CD4-positive, alpha-beta T cell (primary cell): ENCODE data around the gene KCNK4. TPM values are rescaled to one million over a fixed set of nuclear protein-coding genes. Genes with fewer than 3 reads are reported as not detected.
A peak's percentile ranks its signal among the peaks of the same experiment; 100 is the strongest.

Experiments used
- ATAC-seq: fragments of 200-7000 bp; cut with Tn5 transposase; one replicate; pipeline ENCODE4 v1.10.0; 2022; ENCODE audit warnings: mild to moderate bottlenecking; ENCODE audit not compliant: poor library complexity
- CTCF ChIA-PET: fragments of 350-600 bp; sonication (Branson Sonifier 250); formaldehyde crosslinking; loops from one replicate; lab custom pipeline; 2021; ENCODE audit warnings: antibody characterized with exemption, inconsistent platforms; lab: Charles Lee
- POLR2A ChIA-PET: fragments of 350-600 bp; sonication (Branson Sonifier 250); formaldehyde crosslinking; loops from one replicate; lab custom pipeline; 2021; ENCODE audit warnings: antibody characterized with exemption, inconsistent platforms; lab: Charles Lee
- DNase-seq, 14 experiments: peaks; one replicate each; pipeline ENCODE4 v3.0.0-alpha.2; 2013 to 2020; ENCODE audit warnings: mixed read lengths in 2 of 14
- H3K27ac ChIP-seq, 2 donors: one replicate each; pipeline versions ENCODE4 v1.5.1 to v1.7.0; 2013; ENCODE audit warnings: low read length in 2 of 2, low read depth in 1 of 2, mild to moderate bottlenecking in 1 of 2
- H3K27me3 ChIP-seq, 2 experiments: 1 replicate in 1 of 2; 2 replicates in 1 of 2; pipeline versions ENCODE4 v1.6.1 to v1.7.0; 2013; ENCODE audit warnings: low read length in 2 of 2, control low read depth in 1 of 2, mild to moderate bottlenecking in 1 of 2, moderate library complexity in 1 of 2; ENCODE audit not compliant: insufficient read depth in 2 of 2, control insufficient read depth in 1 of 2
- H3K36me3 ChIP-seq: one replicate; pipeline ENCODE4 v1.6.1; 2013; ENCODE audit warnings: low read length, control low read depth; ENCODE audit not compliant: insufficient read depth
- H3K4me1 ChIP-seq: one replicate; pipeline ENCODE4 v1.6.1; 2013; ENCODE audit warnings: low read length, control low read depth; ENCODE audit not compliant: insufficient read depth
- H3K4me3 ChIP-seq: one replicate; pipeline ENCODE4 v1.5.1; 2013; ENCODE audit warnings: mild to moderate bottlenecking, low read length, moderate library complexity
- H3K9me3 ChIP-seq, 2 experiments: 1 replicate in 1 of 2; 2 replicates in 1 of 2; pipeline versions ENCODE4 v1.6.1 to v1.7.0; 2013; ENCODE audit warnings: low read length in 2 of 2, mild to moderate bottlenecking in 2 of 2, control low read depth in 1 of 2, moderate library complexity in 1 of 2; ENCODE audit not compliant: control insufficient read depth in 1 of 2, insufficient read depth in 1 of 2
- H3K27ac Mint-ChIP-seq: one replicate; pipeline ENCODE4 v1.8.0; 2020; ENCODE audit warnings: mixed read lengths
- H3K27me3 Mint-ChIP-seq: one replicate; pipeline ENCODE4 v1.8.0; 2021; ENCODE audit warnings: mixed read lengths
- H3K36me3 Mint-ChIP-seq: one replicate; pipeline ENCODE4 v1.8.0; 2021; ENCODE audit warnings: low read depth, mixed read lengths
- H3K4me1 Mint-ChIP-seq: one replicate; pipeline ENCODE4 v1.8.0; 2021; ENCODE audit warnings: low read depth, mixed read lengths
- H3K4me3 Mint-ChIP-seq: one replicate; pipeline ENCODE4 v1.8.0; 2020; ENCODE audit warnings: mild to moderate bottlenecking, mixed read lengths
- H3K9me3 Mint-ChIP-seq: one replicate; pipeline ENCODE4 v1.8.0; 2020; ENCODE audit warnings: mixed read lengths
- CTCF ChIP-seq: fragments of 200-600 bp; IDR thresholded peaks from one replicate; pipeline ENCODE4 v1.8.0; 2022; ENCODE audit warnings: antibody characterized with exemption, mild to moderate bottlenecking
- intact Hi-C, 2 experiments: fragments of 100-400 bp; cut with DNase I in 1 of 2; cut with micrococcal nuclease in 1 of 2; formaldehyde crosslinking; loops; one replicate each; pipeline versions ENCODE4 v1.15.1 to v1.9.0; 2023 to 2025; cut with DNase I, micrococcal nuclease
- total RNA-seq, 174 experiments: library from RNA in 2 of 174; stranded (reverse) in 2 of 174; gene quantifications; one replicate each; pipeline ENCODE4 v1.2.3 and lab custom pipeline; 2021 to 2026

The KCNK4 gene
- total RNA-seq, 2 experiments from 2014 or later: 0.14 TPM; not detected in 1

- intact Hi-C loops: loop anchor here (2.0 to 5.0 kb wide), 2 partner anchors 36 to 61 kb away; partner anchors contain the start of genes FERMT3 (in 2 of the 2) and ESRRA (in 1 of the 2)
- ChIA-PET POLR2A (interaction anchor here (0.9 to 6.2 kb wide), 7 partner anchors 13 to 74 kb away, joined by 4 to 69 read pairs (median 11); partner anchors contain the start of genes DNAJC4, ESRRA, FERMT3 and PRDX5), CTCF (interaction anchor here (1.1 to 3.8 kb wide), 4 partner anchors 8 to 58 kb away, joined by 3 to 12 read pairs (median 7); partner anchors contain the start of gene PLCB3)
- Histone ChIP-seq H3K27ac (no peak overlapping the region), H3K27me3 (no peaks in the 10 kb centered on the region), H3K9me3 (no peaks in the 10 kb centered on the region), H3K4me1 (peaks cover 62% of the 10 kb centered on the region), H3K36me3 (peaks cover 10% of the 10 kb centered on the region), H3K4me3 (no peak overlapping the region)
- Mint-ChIP-seq H3K4me3 (peak overlapping the region; percentile 81), H3K4me1 (peaks cover 57% of the 10 kb centered on the region), H3K36me3 (peaks cover 30% of the 10 kb centered on the region), H3K9me3 (no peaks in the 10 kb centered on the region), H3K27ac (peak overlapping the region; percentile 100), H3K27me3 (no peaks in the 10 kb centered on the region)
- ATAC-seq: no peak
- DNase-seq: no peak
- TF ChIP-seq CTCF: no peak
Measured at GRCh38 chr11:64243236-64243854, 47.8 kb upstream of the KCNK4 start.

GRCh38 chr11:64244107-64244506 is 47.0 kb upstream of the KCNK4 start:
- Histone ChIP-seq H3K9me3 (no peaks in the 10 kb centered on the region), H3K27ac (no peak overlapping the region), H3K27me3 (no peaks in the 10 kb centered on the region), H3K36me3 (peaks cover 10% of the 10 kb centered on the region), H3K4me3 (no peak overlapping the region), H3K4me1 (peaks cover 61% of the 10 kb centered on the region)
- peaks cover 52% of the 10 kb centered on the region for H3K4me1 Mint-ChIP-seq
- no peaks in the 10 kb centered on the region for H3K27me3 Mint-ChIP-seq
- H3K36me3 Mint-ChIP-seq: peaks cover 30% of the 10 kb centered on the region
- peak overlapping the region; percentile 81 for H3K4me3 Mint-ChIP-seq
- TF ChIP-seq CTCF: no peak
- intact Hi-C loops: loop anchor here (5.0 kb wide), 1 partner anchor 37 kb away; the partner anchor contains the start of gene FERMT3 (in 2 of the 2)
- ChIA-PET POLR2A (interaction anchor here (1.3 to 6.2 kb wide), 6 partner anchors 14 to 73 kb away, joined by 6 to 69 read pairs (median 13); partner anchors contain the start of genes DNAJC4, ESRRA, FERMT3 and PRDX5), CTCF (interaction anchor here (1.5 to 3.9 kb wide), 4 partner anchors 40 to 60 kb away, joined by 9 to 15 read pairs (median 12); no protein-coding TSS in a partner anchor)
- no peak for DNase-seq
- ATAC-seq: no peak
- no peaks in the 10 kb centered on the region for H3K9me3 Mint-ChIP-seq
- peak overlapping the region; percentile 100 for H3K27ac Mint-ChIP-seq

GRCh38 chr11:64244966-64245365 is 46.1 kb upstream of the KCNK4 start:
- H3K4me3 Mint-ChIP-seq: peak overlapping the region; percentile 31
- POLR2A ChIA-PET: interaction anchor here (1.0 to 6.2 kb wide), 10 partner anchors 9 to 1390 kb away, joined by 3 to 65 read pairs (median 14); partner anchors contain the start of genes DNAJC4, ESRRA, FERMT3 and NUDT22
- ATAC-seq (no peak), DNase-seq (no peak)
- H3K27ac ChIP-seq: peak overlapping the region; percentile 48
- no peaks in the 10 kb centered on the region for H3K9me3 Mint-ChIP-seq
- TF ChIP-seq CTCF: no peak
- intact Hi-C loops: loop anchor here (5.0 kb wide), 1 partner anchor 38 kb away; the partner anchor contains the start of gene FERMT3 (in 2 of the 2)
- no peaks in the 10 kb centered on the region for H3K9me3 ChIP-seq
- H3K27ac Mint-ChIP-seq: peak overlapping the region; percentile 82
- CTCF ChIA-PET: interaction anchor here (0.6 to 3.9 kb wide), 7 partner anchors 10 to 59 kb away, joined by 3 to 15 read pairs (median 10); partner anchors contain the start of genes NUDT22, STIP1 and TRPT1
- H3K4me1 ChIP-seq: peaks cover 57% of the 10 kb centered on the region
- H3K36me3 ChIP-seq: peaks cover 10% of the 10 kb centered on the region
- H3K4me3 ChIP-seq: peak overlapping the region; percentile 64
- H3K27me3 Mint-ChIP-seq: no peaks in the 10 kb centered on the region
- H3K27me3 ChIP-seq: no peaks in the 10 kb centered on the region
- H3K4me1 Mint-ChIP-seq: peaks cover 50% of the 10 kb centered on the region
- H3K36me3 Mint-ChIP-seq: peaks cover 29% of the 10 kb centered on the region
